Islet of Langerhans (tissue), 1 donor: Measurements from ENCODE around the gene AUTS2.

Experiments
- FAIRE-seq: peaks from one replicate; lab custom pipeline; 2011; peaks lifted over from hg19 to GRCh38; lab: Jason Lieb, UNC

The AUTS2 gene

GRCh38 chr7:69599955-69600709 is 1.9 kb downstream of the AUTS2 start:
- no peak for FAIRE-seq

- FAIRE-seq = no peak
These were observed 2.6 kb downstream of the AUTS2 start for GRCh38 chr7:69600710-69601519.

DNA sequence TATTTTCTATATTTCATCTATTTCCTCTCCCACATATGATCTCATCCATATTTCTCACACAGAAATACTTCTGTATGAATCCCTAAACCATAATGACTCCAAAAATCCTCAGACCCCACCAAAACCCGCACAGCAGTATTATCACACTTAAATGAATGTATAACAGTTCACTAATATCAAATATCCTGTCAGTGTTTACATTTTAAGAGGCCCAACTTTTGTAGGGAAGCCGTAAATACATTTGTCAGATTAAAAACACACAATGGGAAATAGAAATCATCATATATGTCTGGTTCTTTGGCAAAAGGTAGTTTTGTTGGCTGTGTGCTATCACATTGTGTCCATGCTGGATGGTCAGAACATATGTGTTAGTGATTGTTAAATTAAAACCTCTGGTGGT is 4.2 kb downstream of the AUTS2 start:
- no peak for FAIRE-seq

DNA sequence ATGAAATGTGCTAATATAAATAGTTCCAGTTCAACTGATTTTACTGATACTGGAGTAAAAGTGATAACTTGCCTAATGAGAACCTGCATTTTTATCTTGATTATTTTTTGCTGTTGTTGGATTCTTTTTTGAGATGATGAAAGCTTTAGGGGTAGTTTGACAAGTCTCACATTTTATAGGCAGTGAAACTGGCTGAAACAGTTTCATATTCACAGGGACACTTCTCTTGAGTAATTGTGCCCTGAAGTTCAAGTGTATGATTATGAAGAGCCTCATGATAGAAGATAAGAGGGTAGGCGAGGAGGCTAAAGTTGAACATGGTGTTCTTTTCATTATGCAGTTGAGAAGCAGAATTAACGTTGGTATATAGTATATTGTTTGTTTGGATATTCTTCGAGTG is 5.1 kb downstream of the AUTS2 start:
- FAIRE-seq = no peak

DNA sequence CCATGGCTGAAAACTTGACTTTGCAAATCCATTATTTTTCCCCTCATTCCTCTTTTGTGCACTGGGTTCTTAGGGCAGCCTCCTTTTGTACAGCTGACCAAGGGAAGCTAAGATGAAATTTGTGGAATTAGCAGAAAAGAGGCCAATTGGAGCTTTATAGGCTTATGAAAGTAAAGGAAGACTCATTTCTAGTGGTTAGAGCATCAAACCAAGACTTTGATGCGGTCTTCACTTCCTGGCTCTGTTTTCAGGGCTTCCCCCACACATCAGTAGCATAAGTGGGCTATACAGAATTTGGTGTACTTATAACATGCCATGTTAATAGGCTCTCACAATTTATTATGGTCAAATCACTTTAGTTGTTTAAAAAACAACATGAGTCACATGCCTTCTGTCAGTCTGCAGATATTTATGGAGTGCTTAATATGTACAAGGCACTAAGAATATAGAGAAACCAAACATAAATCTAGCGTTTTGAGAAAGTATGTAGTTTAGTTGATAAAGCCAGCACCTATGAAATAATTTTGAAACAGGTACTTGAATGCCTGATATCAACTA is 5.7 kb downstream of the AUTS2 start:
- no peak for FAIRE-seq

- no peak for FAIRE-seq
These were observed 6.8 kb downstream of the AUTS2 start for GRCh38 chr7:69605070-69605469.

- no peak for FAIRE-seq
These were observed 7.3 kb downstream of the AUTS2 start for GRCh38 chr7:69605546-69605945.

DNA sequence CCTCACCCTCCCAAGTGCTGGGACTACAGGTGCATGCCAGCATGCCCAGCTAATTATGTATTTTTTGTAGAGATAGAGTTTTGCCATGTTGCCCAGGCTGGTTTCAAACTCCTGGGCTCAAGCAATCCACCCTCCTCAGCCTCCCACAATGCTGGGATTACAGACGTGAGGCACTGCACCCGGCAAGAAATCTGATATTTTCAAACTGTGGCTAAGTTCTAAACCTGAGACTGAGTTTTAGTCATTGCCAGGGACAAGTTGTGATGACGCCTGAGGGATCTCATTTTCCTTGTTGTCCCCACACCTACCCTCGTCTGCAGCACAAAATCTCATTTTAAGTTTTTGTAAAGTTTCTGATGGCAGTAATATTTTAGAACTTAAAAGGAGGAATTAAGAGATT is 9.8 kb downstream of the AUTS2 start:
- FAIRE-seq = no peak

GRCh38 chr7:69608878-69609277 is 10.6 kb downstream of the AUTS2 start:
- no peak for FAIRE-seq

- FAIRE-seq = no peak
These were observed 11.5 kb downstream of the AUTS2 start for GRCh38 chr7:69609541-69610373.

DNA sequence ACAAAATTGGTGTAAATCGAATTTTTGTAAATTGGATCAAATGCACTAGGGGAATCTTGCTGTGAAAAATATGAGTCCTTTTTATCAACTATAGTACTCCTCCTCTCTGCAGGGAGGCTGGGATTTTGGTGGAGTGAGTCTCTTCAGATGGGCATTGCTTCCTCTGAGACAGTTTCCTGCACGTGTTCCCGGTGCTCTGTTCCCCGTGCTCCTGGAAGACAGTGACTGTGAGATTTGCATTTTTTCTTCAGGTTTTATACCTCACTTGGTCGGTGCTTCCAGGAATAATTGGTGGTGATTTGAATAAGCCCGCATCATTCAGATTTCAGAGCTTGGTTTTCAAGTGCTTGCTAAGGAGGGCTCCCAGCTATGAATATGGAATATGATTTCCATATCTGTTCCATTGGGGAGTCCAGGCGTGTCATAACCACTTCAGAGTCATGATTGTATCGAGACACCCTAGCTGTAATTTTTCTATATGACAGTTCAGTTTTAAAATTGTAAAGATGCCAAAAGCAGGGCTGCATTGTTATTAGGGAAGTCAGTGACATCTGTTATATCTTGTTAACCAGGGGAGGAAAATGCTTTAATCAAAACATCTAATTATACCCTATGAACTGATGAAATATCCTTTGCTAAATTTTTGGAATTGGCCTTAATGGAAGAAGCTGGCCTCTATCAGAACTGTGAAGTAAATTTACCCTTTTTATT is 12.3 kb downstream of the AUTS2 start:
- FAIRE-seq = no peak

DNA sequence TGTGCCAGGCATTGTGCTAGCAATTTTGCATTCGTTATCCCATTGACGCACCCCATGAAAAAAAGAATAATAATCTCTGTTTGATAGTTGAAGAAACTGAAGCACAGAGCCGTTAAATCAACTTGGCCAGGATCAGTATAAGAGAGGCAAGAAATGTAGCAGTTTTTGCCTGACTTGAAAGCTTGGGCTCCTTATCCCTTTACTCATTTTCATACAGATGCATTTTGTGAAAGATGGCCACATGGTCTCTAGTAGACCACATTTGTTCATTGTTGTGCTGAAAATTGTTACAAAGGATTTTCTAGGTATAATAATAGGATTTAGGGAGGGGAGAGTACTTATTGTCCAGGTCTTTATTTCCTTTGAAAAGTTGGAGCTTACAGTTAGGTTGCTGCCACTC is 14.7 kb downstream of the AUTS2 start:
- FAIRE-seq = no peak

GRCh38 chr7:69613846-69614245 is 15.6 kb downstream of the AUTS2 start:
- FAIRE-seq = no peak

DNA sequence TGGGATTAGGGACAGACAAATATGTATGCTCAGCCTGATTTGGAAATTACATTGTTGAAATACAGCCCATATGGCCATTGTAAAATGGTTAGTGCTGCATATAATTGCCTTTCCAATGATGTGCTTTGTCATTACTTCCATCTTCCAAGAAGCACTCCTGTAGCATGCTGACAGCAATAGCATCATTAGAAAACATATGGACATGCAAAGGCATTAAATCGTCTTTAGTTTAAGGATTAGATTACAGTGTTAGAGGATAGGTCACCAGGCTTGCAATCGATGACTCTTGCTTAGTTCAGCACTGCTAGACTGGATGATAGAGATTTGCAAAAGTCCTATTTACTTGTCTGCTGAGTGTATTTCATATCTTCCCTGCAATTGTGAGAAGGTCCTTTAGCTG is 17.4 kb downstream of the AUTS2 start:
- no peak for FAIRE-seq

- FAIRE-seq = no peak
These were observed 19.1 kb downstream of the AUTS2 start for GRCh38 chr7:69617364-69617763.

DNA sequence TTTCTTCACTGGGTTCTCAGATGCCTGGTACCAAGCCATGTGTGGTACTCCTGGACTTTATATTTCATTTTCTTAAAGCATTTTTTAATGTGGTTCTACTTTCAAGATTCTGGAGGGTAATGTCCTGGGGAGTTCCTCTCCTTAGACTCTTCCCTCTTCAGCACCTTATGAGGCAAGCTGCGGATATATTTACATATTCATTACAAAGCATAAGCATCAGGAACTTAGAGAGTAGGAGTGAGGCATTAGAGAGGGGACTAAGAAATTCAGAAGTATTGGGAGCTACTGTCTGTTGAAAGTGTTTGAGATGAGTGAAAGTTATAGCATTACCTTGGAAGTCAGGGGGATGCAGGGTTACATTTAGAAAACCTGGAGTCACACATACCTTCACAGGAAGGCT is 20.8 kb downstream of the AUTS2 start:
- no peak for FAIRE-seq

DNA sequence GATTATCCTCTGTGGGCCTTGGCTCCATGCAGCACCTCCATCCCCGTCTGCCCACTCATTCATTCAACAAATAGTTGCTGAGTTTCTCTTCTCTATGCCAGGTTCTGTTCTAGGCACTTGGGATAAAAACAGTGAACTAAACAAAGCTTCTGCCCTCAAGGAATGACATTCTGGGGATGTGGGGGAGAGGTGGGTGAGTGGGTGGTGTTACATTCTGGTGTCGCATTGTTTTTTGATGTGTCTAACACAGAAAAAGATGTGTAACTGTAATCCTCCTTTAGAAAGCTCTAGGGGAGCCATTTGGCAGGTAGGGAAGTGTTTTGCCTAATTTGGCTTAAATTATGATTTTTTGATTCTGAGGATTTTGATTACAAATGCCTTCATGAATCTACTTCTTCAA is 21.4 kb downstream of the AUTS2 start:
- FAIRE-seq = no peak

DNA sequence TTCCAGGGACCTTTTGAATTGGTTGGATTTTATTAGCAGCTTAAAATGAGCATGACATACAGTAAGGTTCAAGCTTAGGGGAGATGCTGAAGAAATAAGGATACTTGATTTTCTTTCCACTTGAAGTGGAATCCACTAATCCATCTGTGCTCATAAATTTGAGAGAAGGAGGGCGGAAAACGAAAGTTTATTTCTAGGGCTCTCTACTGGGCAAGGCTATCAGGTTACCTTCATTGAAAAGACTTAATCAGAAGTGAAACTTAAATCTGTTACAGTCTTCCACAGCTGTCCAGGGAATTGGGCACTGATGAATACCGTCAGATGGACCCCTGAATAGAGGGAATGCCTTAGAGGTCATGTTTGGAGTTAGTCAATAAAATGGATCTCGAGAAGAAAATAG is 21.8 kb downstream of the AUTS2 start:
- no peak for FAIRE-seq

GRCh38 chr7:69620650-69621049 is 22.4 kb downstream of the AUTS2 start:
- FAIRE-seq = no peak

- FAIRE-seq = no peak
These were observed 23.9 kb downstream of the AUTS2 start for GRCh38 chr7:69622014-69622835.

GRCh38 chr7:69622960-69623359 is 24.7 kb downstream of the AUTS2 start:
- no peak for FAIRE-seq
